ENCODE measurements around the gene RPS6KA5.

GRCh38 chr14:90857866-90858265 is 202.6 kb downstream of the RPS6KA5 start:
- TF ChIP-seq CTCF (IDR thresholded peaks at IDR 0.05 in 2 of 3, conservative IDR thresholded peaks at IDR 0.05 in 1 of 3; ENCODE audit: borderline replicate concordance in 1 of 3, insufficient read depth in 1 of 3, low read depth in 2 of 3, low read length in 2 of 3), result no peak
- no peak for TF ChIP-seq POLR2AphosphoS5 (IDR thresholded peaks at IDR 0.05; ENCODE audit: low read depth, low read length)
- TF ChIP-seq CEBPB (IDR thresholded peaks at IDR 0.05; ENCODE audit: low read depth), result no peak
- no peak for TF ChIP-seq SRF (IDR thresholded peaks at IDR 0.05; ENCODE audit: low read depth)
- no peak for TF ChIP-seq YY1 (IDR thresholded peaks at IDR 0.05; ENCODE audit: extremely low read depth, insufficient replicate concordance, low read depth, low read length)
- TF ChIP-seq CBX3 (IDR thresholded peaks at IDR 0.05; ENCODE audit: low read depth), result no peak
- no peak for TF ChIP-seq ZFX (IDR thresholded peaks at IDR 0.05)
- no peak for TF ChIP-seq EGR1 (IDR thresholded peaks at IDR 0.05; ENCODE audit: low read depth)
- no peak for TF ChIP-seq EZH2 (IDR thresholded peaks at IDR 0.05)
- no peak for TF ChIP-seq REST (IDR thresholded peaks at IDR 0.05; ENCODE audit: low read depth)
- TF ChIP-seq POLR2A (IDR thresholded peaks at IDR 0.05; ENCODE audit: borderline replicate concordance, extremely low read depth, insufficient read depth, insufficient read length), result no peak

All from HCT116 (cell line).